SK-N-SH treated with all-trans-retinoic acid at 6 μM for 48 hours (cell line): Measurements from ENCODE around the gene FRRS1.

Experiments used
- CREB5 ChIP-seq: fragments of 250-450 bp; sonication (Bioruptor Pico); IDR thresholded peaks from 2 replicates; pipeline ENCODE4 v1.5.1; 2020; ENCODE audit warnings: low read depth, mild to moderate bottlenecking, moderate library complexity
- CSDC2 ChIP-seq: fragments of 250-450 bp; sonication (Bioruptor Pico); IDR thresholded peaks from 2 replicates; pipeline ENCODE4 v1.5.0; 2020; ENCODE audit warnings: mild to moderate bottlenecking, moderate library complexity
- CSRNP3 ChIP-seq: fragments of 250-450 bp; sonication (Bioruptor Pico); IDR thresholded peaks from 2 replicates; pipeline ENCODE4 v1.5.1; 2021; ENCODE audit warnings: mild to moderate bottlenecking, moderate library complexity
- ISL1 ChIP-seq: fragments of 250-450 bp; sonication (Bioruptor Pico); IDR thresholded peaks from 2 replicates; pipeline ENCODE4 v2.1.2; 2022; ENCODE audit warnings: mild to moderate bottlenecking, moderate library complexity
- OSR1 ChIP-seq: fragments of 250-450 bp; sonication (Bioruptor Pico); IDR thresholded peaks from 2 replicates; pipeline ENCODE4 v1.8.0; 2022; ENCODE audit warnings: moderate library complexity, mild to moderate bottlenecking, inconsistent platforms
- TCF4 ChIP-seq: fragments of 250-450 bp; sonication (Bioruptor Pico); IDR thresholded peaks from 2 replicates; pipeline ENCODE4 v1.8.0; 2021; ENCODE audit warnings: mild to moderate bottlenecking, moderate library complexity, borderline replicate concordance
- TOX ChIP-seq: fragments of 250-450 bp; sonication (Bioruptor Pico); IDR thresholded peaks from 2 replicates; pipeline ENCODE4 v1.8.0; 2021; ENCODE audit warnings: mild to moderate bottlenecking, moderate library complexity, borderline replicate concordance
- ZFP3 ChIP-seq: fragments of 250-450 bp; sonication (Bioruptor Pico); IDR thresholded peaks from 2 replicates; pipeline ENCODE4 v1.5.0; 2020; ENCODE audit warnings: mild to moderate bottlenecking, moderate library complexity
- ZFP30 ChIP-seq: fragments of 450-650 bp; formaldehyde crosslinking; IDR thresholded peaks from 2 replicates; pipeline ENCODE4 v1.5.0; 2022; ENCODE audit warnings: mild to moderate bottlenecking, moderate library complexity
- ZNF70 ChIP-seq: fragments of 450-650 bp; formaldehyde crosslinking; IDR thresholded peaks from 2 replicates; pipeline ENCODE4 v1.5.0; 2020; ENCODE audit warnings: mild to moderate bottlenecking, moderate library complexity

- TF ChIP-seq ZFP3 (CRISPR knock-in tag), result no peak
- no peak for TF ChIP-seq TOX (CRISPR knock-in tag)
- TF ChIP-seq TCF4 (CRISPR knock-in tag), result no peak
- TF ChIP-seq CSRNP3 (CRISPR knock-in tag), result no peak
- no peak for TF ChIP-seq ISL1
- TF ChIP-seq ZNF70 (CRISPR knock-in tag), result no peak
- no peak for TF ChIP-seq OSR1 (CRISPR knock-in tag)
- TF ChIP-seq ZFP30, result no peak
- TF ChIP-seq CREB5 (CRISPR knock-in tag), result no peak
- TF ChIP-seq CSDC2 (CRISPR knock-in tag), result no peak
Observed at GRCh38 chr1:99726818-99727217, 39.6 kb downstream of the FRRS1 start.
